C4-2B (cell line): Measurements from ENCODE around the gene WDR82.

ENCODE experiments used
- ZFX ChIP-seq: fragments of 450-650 bp; IDR thresholded peaks from 2 replicates; pipeline ENCODE4 v1.6.1; 2017
- TF ChIP-seq, protein P1 (sequence below): fragments of 450-650 bp; conservative IDR thresholded peaks from 2 replicates; pipeline ENCODE4 v1.5.1; 2017; ENCODE audit warnings: mild to moderate bottlenecking

DNA sequence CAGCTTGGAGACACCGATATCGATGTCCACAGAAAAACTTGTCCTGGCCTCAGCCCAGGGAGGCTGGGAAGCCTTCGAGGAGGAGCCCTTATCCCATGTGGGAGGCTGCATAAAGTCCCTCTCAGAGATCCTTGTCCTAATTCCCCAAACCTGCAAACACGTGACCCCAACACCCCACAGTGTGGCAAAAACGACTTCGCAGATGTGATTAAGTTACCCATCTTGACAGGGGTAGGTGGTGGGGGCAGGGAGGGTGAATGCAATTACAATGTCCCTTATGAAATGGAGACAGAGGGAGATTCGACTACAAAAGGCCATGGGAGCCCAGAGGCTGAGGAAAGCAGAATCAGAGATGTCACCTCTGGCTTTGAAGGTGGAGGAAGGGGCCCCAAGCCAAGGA, 50.7 kb downstream of the WDR82 start:
- TF ChIP-seq, protein P1, sequence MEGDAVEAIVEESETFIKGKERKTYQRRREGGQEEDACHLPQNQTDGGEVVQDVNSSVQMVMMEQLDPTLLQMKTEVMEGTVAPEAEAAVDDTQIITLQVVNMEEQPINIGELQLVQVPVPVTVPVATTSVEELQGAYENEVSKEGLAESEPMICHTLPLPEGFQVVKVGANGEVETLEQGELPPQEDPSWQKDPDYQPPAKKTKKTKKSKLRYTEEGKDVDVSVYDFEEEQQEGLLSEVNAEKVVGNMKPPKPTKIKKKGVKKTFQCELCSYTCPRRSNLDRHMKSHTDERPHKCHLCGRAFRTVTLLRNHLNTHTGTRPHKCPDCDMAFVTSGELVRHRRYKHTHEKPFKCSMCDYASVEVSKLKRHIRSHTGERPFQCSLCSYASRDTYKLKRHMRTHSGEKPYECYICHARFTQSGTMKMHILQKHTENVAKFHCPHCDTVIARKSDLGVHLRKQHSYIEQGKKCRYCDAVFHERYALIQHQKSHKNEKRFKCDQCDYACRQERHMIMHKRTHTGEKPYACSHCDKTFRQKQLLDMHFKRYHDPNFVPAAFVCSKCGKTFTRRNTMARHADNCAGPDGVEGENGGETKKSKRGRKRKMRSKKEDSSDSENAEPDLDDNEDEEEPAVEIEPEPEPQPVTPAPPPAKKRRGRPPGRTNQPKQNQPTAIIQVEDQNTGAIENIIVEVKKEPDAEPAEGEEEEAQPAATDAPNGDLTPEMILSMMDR = no peak
- no peak for TF ChIP-seq ZFX
